ENCODE data around the gene IGSF21. TPM values are rescaled to one million over a fixed set of nuclear protein-coding genes. Genes with fewer than 3 reads are reported as not detected.

Gene IGSF21
- total and polyA plus RNA-seq, 11 donors = 0.54 to 2.2 (median 0.94) TPM; not detected in 1

DNA sequence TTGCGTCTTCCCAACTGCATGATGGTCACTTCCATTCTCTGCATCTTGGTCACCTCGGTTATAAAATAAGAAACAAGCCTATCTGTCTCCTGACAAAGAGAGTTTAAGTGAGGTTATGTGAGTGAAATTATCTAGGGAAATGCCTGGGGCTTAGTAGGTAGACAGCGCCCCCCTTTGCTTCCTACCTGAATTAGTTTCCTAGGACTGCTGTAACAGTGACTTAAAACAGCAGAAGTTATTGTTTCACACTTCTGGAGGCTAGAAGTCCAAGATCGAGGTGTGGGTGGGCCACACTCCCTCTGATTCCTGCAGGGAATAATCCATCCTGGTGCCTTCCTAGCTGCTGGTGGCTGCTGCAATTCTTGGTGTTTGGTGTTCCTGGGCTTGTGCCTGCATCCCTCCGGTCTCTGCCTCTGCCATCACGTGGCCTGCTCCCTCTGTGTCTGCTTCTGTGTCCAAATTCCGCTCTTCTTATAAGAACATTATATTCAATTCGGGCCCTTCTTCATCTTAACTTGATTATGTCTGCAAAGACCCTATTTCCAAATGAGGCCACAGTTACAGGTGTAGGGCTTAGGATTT is 92.6 kb downstream of the IGSF21 start:
- Histone ChIP-seq H3K27me3 (peaks cover 0 to 68% (median 14%) of the 10 kb centered on the region in 9 donors), H3K9me3 (no peaks in the 10 kb centered on the region), H3K4me1 (no peaks in the 10 kb centered on the region), H3K4me3 (no peak overlapping the region), H3K36me3 (no peaks in the 10 kb centered on the region), H3K27ac (no peak overlapping the region)
- 56 to 67% (median 63%) methylated on average over 8 of the region's 8 CpGs for WGBS, 4 donors
- TF ChIP-seq POLR2A (IDR thresholded peaks at IDR 0.05) (no peak), CTCF (IDR thresholded peaks at IDR 0.05) (no peak)
- intact Hi-C loops (cut with DNase I) = no loop called here
- no peak for DNase-seq
- no peak for ATAC-seq

GRCh38 chr1:18200918-18201317 is 93.3 kb downstream of the IGSF21 start:
- Histone ChIP-seq H3K9me3 (no peaks in the 10 kb centered on the region), H3K36me3 (no peaks in the 10 kb centered on the region), H3K27ac (no peak overlapping the region), H3K4me1 (no peaks in the 10 kb centered on the region), H3K4me3 (no peak overlapping the region), H3K27me3 (peaks cover 0 to 66% (median 12%) of the 10 kb centered on the region in 9 donors)
- TF ChIP-seq POLR2A (IDR thresholded peaks at IDR 0.05) = no peak
- no peak for TF ChIP-seq CTCF (IDR thresholded peaks at IDR 0.05)
- 51 to 59% (median 56%) methylated on average over 6 of the region's 6 CpGs for WGBS, 4 donors
- ATAC-seq = no peak
- DNase-seq = no peak
- intact Hi-C loops (cut with DNase I) = no loop called here

- Histone ChIP-seq H3K4me3 (no peak overlapping the region), H3K27me3 (peaks cover 0 to 53% (median 9%) of the 10 kb centered on the region in 9 donors), H3K27ac (no peak overlapping the region), H3K9me3 (peaks cover 0 to 9% (median 2%) of the 10 kb centered on the region in 12 donors), H3K36me3 (no peaks in the 10 kb centered on the region), H3K4me1 (no peaks in the 10 kb centered on the region)
- WGBS, 4 donors = 68 to 78% (median 73%) methylated on average over 4 of the region's 4 CpGs
- intact Hi-C loops (cut with DNase I) = no loop called here
- ATAC-seq (no peak), DNase-seq (no peak)
- TF ChIP-seq CTCF (IDR thresholded peaks at IDR 0.05) (no peak), POLR2A (IDR thresholded peaks at IDR 0.05) (no peak)
Measured at GRCh38 chr1:18201997-18202719, 94.6 kb downstream of the IGSF21 start.

GRCh38 chr1:18203645-18204044 is 96.0 kb downstream of the IGSF21 start:
- Histone ChIP-seq H3K4me3 (no peak overlapping the region), H3K27ac (no peak overlapping the region), H3K27me3 (peaks cover 0 to 50% (median 7%) of the 10 kb centered on the region in 9 donors), H3K9me3 (peaks cover 0 to 12% (median 4%) of the 10 kb centered on the region in 12 donors), H3K36me3 (no peaks in the 10 kb centered on the region), H3K4me1 (no peaks in the 10 kb centered on the region)
- ATAC-seq (no peak), DNase-seq (no peak)
- intact Hi-C loops (cut with DNase I) = no loop called here
- 69 to 77% (median 72%) methylated on average over 4 of the region's 4 CpGs for WGBS, 4 donors
- TF ChIP-seq CTCF (IDR thresholded peaks at IDR 0.05) (no peak), POLR2A (IDR thresholded peaks at IDR 0.05) (no peak)
